ENCODE data around the gene SGK1.
"Not testable (repeated sequence)": the region's sequence is repeated elsewhere in the genome, so short reads cannot be mapped to it uniquely, and the experiment has no call there.

Gene SGK1

GRCh38 chr6:134229520-134229919 is 88.4 kb downstream of the SGK1 start:
- H3K9me3 Mint-ChIP-seq = peaks cover 4% of the 10 kb centered on the region
- H3K36me3 Mint-ChIP-seq = no peaks in the 10 kb centered on the region
- no peak for DNase-seq
- H3K27ac Mint-ChIP-seq = no peak overlapping the region
- H3K4me3 Mint-ChIP-seq = no peak overlapping the region
- no peaks in the 10 kb centered on the region for H3K27me3 Mint-ChIP-seq
- CTCF ChIA-PET = no interaction called here
- H3K4me1 Mint-ChIP-seq = peaks cover 12% of the 10 kb centered on the region

DNA sequence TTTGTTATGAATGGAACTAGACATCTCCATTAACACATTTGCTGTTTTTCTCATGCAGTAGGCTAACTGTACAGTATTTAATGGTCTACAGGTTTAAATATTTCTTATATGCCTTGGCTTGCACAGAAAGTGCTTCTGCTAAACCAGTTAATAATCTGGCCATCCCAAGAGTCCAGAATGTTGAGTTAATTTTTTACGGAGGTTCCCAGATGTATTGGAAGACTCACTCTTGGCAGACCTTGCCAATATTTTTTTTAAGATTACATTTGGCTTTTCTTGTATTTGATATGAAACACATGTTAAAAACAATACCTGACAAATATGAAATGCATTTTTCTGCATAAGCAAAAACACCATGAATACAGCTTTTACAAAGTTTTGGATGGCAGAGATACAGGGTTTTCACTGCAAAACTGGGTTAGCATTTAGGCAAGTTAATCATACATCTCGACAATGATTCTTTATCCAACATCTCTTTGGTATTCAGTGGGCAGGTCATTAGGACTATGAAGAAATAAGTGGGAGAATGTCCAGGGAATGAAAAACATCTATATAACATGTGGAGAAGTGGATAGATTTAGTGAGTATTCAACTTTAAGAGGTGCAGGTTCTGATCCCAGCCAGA is 94.0 kb downstream of the SGK1 start:
- no peaks in the 10 kb centered on the region for H3K27me3 Mint-ChIP-seq
- H3K36me3 Mint-ChIP-seq = no peaks in the 10 kb centered on the region
- DNase-seq = no peak
- H3K4me3 Mint-ChIP-seq = no peak overlapping the region
- no peak overlapping the region for H3K27ac Mint-ChIP-seq
- CTCF ChIA-PET = no interaction called here
- no peaks in the 10 kb centered on the region for H3K9me3 Mint-ChIP-seq
- no peaks in the 10 kb centered on the region for H3K4me1 Mint-ChIP-seq

- no peak overlapping the region for H3K4me3 Mint-ChIP-seq
- H3K27ac Mint-ChIP-seq = no peak overlapping the region
- peaks cover 7% of the 10 kb centered on the region for H3K4me1 Mint-ChIP-seq
- H3K36me3 Mint-ChIP-seq = peaks cover 7% of the 10 kb centered on the region
- DNase-seq = no peak
- H3K27me3 Mint-ChIP-seq = no peaks in the 10 kb centered on the region
- CTCF ChIA-PET = no interaction called here
- peaks cover 8% of the 10 kb centered on the region for H3K9me3 Mint-ChIP-seq
Measured at GRCh38 chr6:134221250-134221649, 96.7 kb downstream of the SGK1 start.

GRCh38 chr6:134217798-134218140 is 100.1 kb downstream of the SGK1 start:
- Mint-ChIP-seq H3K36me3 (peaks cover 8% of the 10 kb centered on the region), H3K4me3 (no peak overlapping the region), H3K27ac (no peak overlapping the region), H3K9me3 (peaks cover 8% of the 10 kb centered on the region), H3K4me1 (peaks cover 7% of the 10 kb centered on the region), H3K27me3 (no peaks in the 10 kb centered on the region)
- DNase-seq = no peak
- CTCF ChIA-PET = no interaction called here

DNA sequence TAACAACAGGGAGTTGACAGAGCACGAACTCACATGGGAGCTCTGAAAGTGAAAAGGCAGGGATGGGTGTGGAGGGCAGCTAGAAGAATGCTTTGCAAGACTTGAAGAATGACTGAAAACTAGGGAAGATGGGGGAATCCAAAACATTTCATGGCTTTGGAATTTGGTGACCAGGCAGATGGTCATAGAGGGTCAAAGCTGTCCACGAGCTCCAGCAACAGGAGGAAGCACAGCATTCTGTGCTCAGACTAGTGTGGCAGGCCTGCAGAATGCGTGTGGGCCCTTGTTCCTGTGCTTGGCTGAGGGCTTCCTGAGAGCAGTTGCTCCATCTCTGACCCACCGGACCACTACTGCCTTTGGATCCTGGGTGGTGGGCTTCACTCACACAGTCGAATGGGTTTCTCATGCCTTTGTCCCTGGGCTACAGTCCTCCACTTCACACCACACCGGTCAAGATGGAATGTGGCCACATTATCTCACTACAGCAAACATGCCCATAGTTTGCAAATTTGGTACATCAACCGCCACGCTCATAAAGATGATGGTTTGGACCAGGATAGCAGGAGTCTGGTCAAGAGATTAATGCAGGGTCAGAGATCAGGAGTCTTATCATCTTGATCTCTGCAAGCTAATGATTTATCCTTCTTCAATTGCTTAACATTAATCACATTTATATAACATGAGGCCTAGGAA is 100.7 kb downstream of the SGK1 start:
- CTCF ChIA-PET = no interaction called here
- Mint-ChIP-seq H3K36me3 (peaks cover 8% of the 10 kb centered on the region), H3K9me3 (peaks cover 8% of the 10 kb centered on the region), H3K4me1 (peaks cover 7% of the 10 kb centered on the region), H3K27ac (no peak overlapping the region), H3K4me3 (no peak overlapping the region), H3K27me3 (no peaks in the 10 kb centered on the region)
- no peak for DNase-seq

DNA sequence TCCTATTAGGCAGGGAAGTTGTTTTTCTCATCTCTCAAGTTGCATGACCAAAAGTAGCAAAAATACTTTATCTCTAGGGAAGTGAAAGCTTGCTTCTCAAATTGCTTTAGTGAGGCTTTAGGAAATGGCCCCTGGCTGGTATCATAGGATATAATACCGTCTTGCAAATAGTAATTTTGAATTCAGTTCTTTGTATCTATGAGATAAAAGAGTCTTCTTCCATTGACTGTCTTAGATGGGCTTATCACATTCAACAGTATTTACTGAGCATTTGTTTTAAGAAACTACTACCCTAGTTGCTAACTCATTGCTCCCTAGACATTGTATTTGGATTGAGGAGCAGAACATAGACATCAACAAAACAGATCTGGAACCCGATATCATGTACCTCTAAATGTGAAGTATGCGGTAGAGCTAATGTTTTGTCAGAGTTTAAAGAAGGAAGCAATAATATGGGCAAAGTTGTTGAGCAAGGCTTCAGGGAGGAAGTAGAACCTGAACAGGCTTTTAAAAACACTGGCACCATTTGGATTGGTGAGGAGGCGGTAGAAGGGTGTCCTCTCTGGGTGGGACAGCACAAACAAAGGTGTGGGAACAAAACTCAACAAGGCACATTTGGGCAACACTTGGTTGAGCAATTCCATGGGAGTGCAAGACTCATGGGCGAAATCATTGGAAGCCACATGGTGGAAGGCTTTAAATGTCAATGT is 101.5 kb downstream of the SGK1 start:
- peaks cover 8% of the 10 kb centered on the region for H3K9me3 Mint-ChIP-seq
- no peak for DNase-seq
- peaks cover 8% of the 10 kb centered on the region for H3K36me3 Mint-ChIP-seq
- no peak overlapping the region for H3K4me3 Mint-ChIP-seq
- CTCF ChIA-PET = no interaction called here
- peaks cover 7% of the 10 kb centered on the region for H3K4me1 Mint-ChIP-seq
- no peak overlapping the region for H3K27ac Mint-ChIP-seq
- H3K27me3 Mint-ChIP-seq = no peaks in the 10 kb centered on the region

GRCh38 chr6:134213410-134213809 is 104.5 kb downstream of the SGK1 start:
- H3K4me3 Mint-ChIP-seq, H3K9me3 Mint-ChIP-seq, H3K27me3 Mint-ChIP-seq, H3K4me1 Mint-ChIP-seq, H3K36me3 Mint-ChIP-seq, CTCF ChIA-PET, DNase-seq, H3K27ac Mint-ChIP-seq: not testable (repeated sequence)

DNA sequence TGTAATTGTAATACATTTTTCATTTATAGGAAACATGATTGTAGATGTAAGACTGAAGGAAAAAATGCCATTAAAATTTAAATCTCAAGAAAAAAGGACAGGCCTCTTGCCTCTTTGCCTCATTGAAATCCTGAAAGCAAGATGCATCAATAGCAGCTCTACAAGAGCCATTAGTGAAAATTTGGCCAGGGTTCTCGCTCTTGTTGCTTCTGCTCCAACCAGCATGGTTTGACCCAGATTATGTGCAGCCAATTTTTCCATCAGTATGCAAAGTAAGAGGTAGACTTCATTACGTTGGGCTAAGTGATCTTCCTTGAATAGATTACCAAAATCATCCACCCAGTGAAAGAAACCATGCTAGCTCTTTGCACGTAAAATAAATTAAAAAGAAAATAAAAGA is 106.6 kb downstream of the SGK1 start:
- H3K27ac Mint-ChIP-seq = no peak overlapping the region
- no peak for DNase-seq
- no peaks in the 10 kb centered on the region for H3K9me3 Mint-ChIP-seq
- CTCF ChIA-PET = interaction anchor here (0.6 kb wide), 1 partner anchor 12 kb away, joined by 3 read pairs; no protein-coding TSS in a partner anchor
- H3K4me3 Mint-ChIP-seq = no peak overlapping the region
- H3K36me3 Mint-ChIP-seq = peaks cover 1% of the 10 kb centered on the region
- H3K27me3 Mint-ChIP-seq = no peaks in the 10 kb centered on the region
- H3K4me1 Mint-ChIP-seq = peaks cover under 1% of the 10 kb centered on the region

DNA sequence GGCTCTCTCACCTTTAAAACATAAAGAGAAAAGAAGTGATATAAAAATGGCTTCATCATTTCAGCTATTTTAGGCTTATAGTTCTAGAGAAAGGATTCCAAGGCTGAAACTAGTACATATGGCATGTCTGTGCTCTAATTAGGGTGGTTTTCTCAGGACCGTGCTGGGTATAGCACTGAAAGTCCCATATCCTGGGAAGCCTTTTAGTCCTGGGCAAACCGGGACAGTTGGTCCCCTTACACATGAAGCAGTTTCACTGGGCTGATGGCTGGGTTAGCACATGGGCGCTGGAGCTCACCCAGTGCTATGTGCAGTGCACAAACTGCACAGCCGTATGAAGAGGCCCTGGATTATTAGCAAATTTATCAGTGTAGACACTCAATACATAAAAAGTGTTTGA is 110.5 kb downstream of the SGK1 start:
- H3K9me3 Mint-ChIP-seq = peaks cover 8% of the 10 kb centered on the region
- H3K36me3 Mint-ChIP-seq = peaks cover 3% of the 10 kb centered on the region
- H3K27me3 Mint-ChIP-seq = no peaks in the 10 kb centered on the region
- H3K4me1 Mint-ChIP-seq = peaks cover 4% of the 10 kb centered on the region
- no peak overlapping the region for H3K27ac Mint-ChIP-seq
- H3K4me3 Mint-ChIP-seq = no peak overlapping the region
- DNase-seq = no peak
- CTCF ChIA-PET = interaction anchor here (1.0 kb wide), 1 partner anchor 433 kb away, joined by 5 read pairs; no protein-coding TSS in a partner anchor

GRCh38 chr6:134205366-134205765 is 112.5 kb downstream of the SGK1 start:
- Mint-ChIP-seq H3K27me3 (no peaks in the 10 kb centered on the region), H3K36me3 (peaks cover 3% of the 10 kb centered on the region), H3K4me3 (no peak overlapping the region), H3K4me1 (peaks cover 4% of the 10 kb centered on the region), H3K9me3 (peaks cover 8% of the 10 kb centered on the region), H3K27ac (no peak overlapping the region)
- DNase-seq = no peak
- CTCF ChIA-PET = interaction anchor here (1.8 kb wide), 1 partner anchor 10 kb away, joined by 4 read pairs; no protein-coding TSS in a partner anchor

GRCh38 chr6:134204759-134205158 is 113.2 kb downstream of the SGK1 start:
- H3K9me3 Mint-ChIP-seq, H3K4me1 Mint-ChIP-seq, H3K27me3 Mint-ChIP-seq, DNase-seq, H3K27ac Mint-ChIP-seq, H3K4me3 Mint-ChIP-seq, H3K36me3 Mint-ChIP-seq: not testable (repeated sequence)
- CTCF ChIA-PET = interaction anchor here (1.8 kb wide), 1 partner anchor 9 kb away, joined by 4 read pairs; no protein-coding TSS in a partner anchor

- Mint-ChIP-seq H3K4me3 (no peak overlapping the region), H3K27me3 (no peaks in the 10 kb centered on the region), H3K27ac (no peak overlapping the region), H3K9me3 (peaks cover 8% of the 10 kb centered on the region), H3K36me3 (peaks cover 7% of the 10 kb centered on the region), H3K4me1 (peaks cover 10% of the 10 kb centered on the region)
- DNase-seq = no peak
- CTCF ChIA-PET = no interaction called here
Measured at GRCh38 chr6:134204031-134204430, 113.9 kb downstream of the SGK1 start.

DNA sequence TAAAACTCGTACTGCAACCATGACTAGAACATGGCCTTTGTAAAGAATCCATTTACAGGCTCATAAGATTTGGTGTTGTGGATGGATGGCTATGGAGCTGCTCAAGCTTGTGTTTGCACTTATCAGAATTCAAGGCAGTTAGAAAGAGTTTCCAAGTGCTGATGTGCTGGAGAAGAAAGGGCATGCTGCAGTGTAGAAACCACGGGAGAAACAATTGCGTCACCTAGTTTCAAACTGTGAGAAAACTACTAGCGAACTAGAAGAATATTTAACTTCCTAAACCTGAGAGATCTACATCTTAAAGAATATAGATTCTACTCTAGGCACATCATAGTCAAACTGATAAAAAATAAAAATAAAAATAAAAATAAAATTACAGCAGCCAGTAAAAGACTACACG is 116.2 kb downstream of the SGK1 start:
- CTCF ChIA-PET = no interaction called here
- peaks cover 18% of the 10 kb centered on the region for H3K4me1 Mint-ChIP-seq
- no peak for DNase-seq
- H3K27me3 Mint-ChIP-seq = no peaks in the 10 kb centered on the region
- no peak overlapping the region for H3K4me3 Mint-ChIP-seq
- H3K27ac Mint-ChIP-seq = no peak overlapping the region
- H3K9me3 Mint-ChIP-seq = peaks cover 8% of the 10 kb centered on the region
- peaks cover 7% of the 10 kb centered on the region for H3K36me3 Mint-ChIP-seq

- Mint-ChIP-seq H3K27ac (no peak overlapping the region), H3K27me3 (no peaks in the 10 kb centered on the region), H3K36me3 (peaks cover 7% of the 10 kb centered on the region), H3K4me1 (peaks cover 22% of the 10 kb centered on the region), H3K4me3 (no peak overlapping the region), H3K9me3 (peaks cover 8% of the 10 kb centered on the region)
- DNase-seq = no peak
- CTCF ChIA-PET = interaction anchor here (0.6 kb wide), 1 partner anchor 269 kb away, joined by 3 read pairs; no protein-coding TSS in a partner anchor
Measured at GRCh38 chr6:134199848-134200606, 117.9 kb downstream of the SGK1 start.
